Activated CD8-positive, alpha-beta T cell treated with anti-CD3 and anti-CD28 coated beads for 36 hours (primary cell): ENCODE data around the gene NECAB3. TPM values are rescaled to one million over a fixed set of nuclear protein-coding genes. Genes with fewer than 3 reads are reported as not detected.
A peak's percentile ranks its signal among the peaks of the same experiment; 100 is the strongest.

ENCODE experiments used
- ATAC-seq: fragments of 200-7000 bp; cut with Tn5 transposase; one replicate; pipeline ENCODE4 v1.10.0; 2021; ENCODE audit warnings: mild to moderate bottlenecking, moderate library complexity
- CTCF ChIA-PET: fragments of 350-600 bp; sonication (Branson Sonifier 250); formaldehyde crosslinking; loops from one replicate; lab custom pipeline; 2021; ENCODE audit warnings: antibody characterized with exemption; lab: Charles Lee
- POLR2A ChIA-PET: fragments of 350-600 bp; sonication (Branson Sonifier 250); formaldehyde crosslinking; loops from one replicate; lab custom pipeline; 2021; ENCODE audit warnings: antibody characterized with exemption; lab: Charles Lee
- DNase-seq: peaks from one replicate; pipeline ENCODE4 v3.0.0-alpha.2; 2020
- H3K27ac Mint-ChIP-seq: one replicate; pipeline ENCODE4 v1.8.0; 2021; ENCODE audit warnings: mild to moderate bottlenecking, mixed read lengths
- H3K27me3 Mint-ChIP-seq: one replicate; pipeline ENCODE4 v1.8.0; 2021; ENCODE audit warnings: mixed read lengths
- H3K36me3 Mint-ChIP-seq: one replicate; pipeline ENCODE4 v1.8.0; 2021; ENCODE audit warnings: low read depth, mixed read lengths
- H3K4me1 Mint-ChIP-seq: one replicate; pipeline ENCODE4 v1.8.0; 2021; ENCODE audit warnings: low read depth, mixed read lengths
- H3K4me3 Mint-ChIP-seq: one replicate; pipeline ENCODE4 v1.8.0; 2021; ENCODE audit warnings: mild to moderate bottlenecking, moderate library complexity, mixed read lengths
- H3K9me3 Mint-ChIP-seq: one replicate; pipeline ENCODE4 v1.8.0; 2021; ENCODE audit warnings: mixed read lengths
- intact Hi-C: fragments of 100-400 bp; cut with micrococcal nuclease; formaldehyde crosslinking; loops from one replicate; pipeline ENCODE4 v1.10.0; 2022
- total RNA-seq, 2 experiments: library from RNA; stranded (reverse); gene quantifications; one replicate each; pipeline ENCODE4 v1.2.3, GENCODE V29; 2021
- TF ChIP-seq, protein P1 (sequence below): fragments of 200-600 bp; IDR thresholded peaks from one replicate; pipeline ENCODE4 v1.8.0; 2022; ENCODE audit warnings: antibody characterized with exemption, mild to moderate bottlenecking

NECAB3 gene
- total RNA-seq, 2 experiments from 2014 or later = 13.7 to 16.0 TPM

DNA sequence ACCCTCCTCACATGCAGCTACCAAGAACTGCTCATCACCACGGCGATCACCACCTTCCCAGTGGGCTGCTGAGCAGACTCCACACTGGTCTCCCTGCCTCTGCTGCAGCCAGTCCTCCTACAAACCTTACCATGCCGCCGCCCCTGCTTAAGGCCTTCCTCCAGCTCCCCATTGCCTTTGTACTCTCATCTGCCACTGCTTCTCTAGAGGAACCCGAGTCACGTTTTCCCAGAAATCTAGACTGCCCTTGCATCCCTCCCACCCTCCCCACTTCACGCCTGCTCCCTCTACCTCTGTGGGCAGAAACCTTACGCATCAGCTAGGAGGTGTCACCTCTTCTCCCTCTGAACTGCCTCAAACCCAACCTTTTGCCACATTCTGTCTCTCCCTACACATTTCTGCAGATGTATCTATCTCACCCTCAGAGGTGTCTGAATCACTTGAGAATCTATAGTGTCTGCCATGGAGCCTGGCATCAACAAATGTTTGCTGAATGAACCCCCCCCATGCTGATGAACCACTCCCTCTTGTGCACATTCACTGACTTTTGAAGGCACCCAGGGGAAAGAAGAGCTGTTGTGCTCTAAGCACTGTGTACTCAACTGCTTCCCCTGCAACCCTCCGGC, 7.6 kb upstream of the NECAB3 start:
- Mint-ChIP-seq H3K4me3 (peak overlapping the region; percentile 30), H3K27ac (peak overlapping the region; percentile 86), H3K9me3 (no peaks in the 10 kb centered on the region), H3K36me3 (peaks cover 67% of the 10 kb centered on the region), H3K4me1 (peaks cover 74% of the 10 kb centered on the region), H3K27me3 (no peaks in the 10 kb centered on the region)
- TF ChIP-seq, protein P1, sequence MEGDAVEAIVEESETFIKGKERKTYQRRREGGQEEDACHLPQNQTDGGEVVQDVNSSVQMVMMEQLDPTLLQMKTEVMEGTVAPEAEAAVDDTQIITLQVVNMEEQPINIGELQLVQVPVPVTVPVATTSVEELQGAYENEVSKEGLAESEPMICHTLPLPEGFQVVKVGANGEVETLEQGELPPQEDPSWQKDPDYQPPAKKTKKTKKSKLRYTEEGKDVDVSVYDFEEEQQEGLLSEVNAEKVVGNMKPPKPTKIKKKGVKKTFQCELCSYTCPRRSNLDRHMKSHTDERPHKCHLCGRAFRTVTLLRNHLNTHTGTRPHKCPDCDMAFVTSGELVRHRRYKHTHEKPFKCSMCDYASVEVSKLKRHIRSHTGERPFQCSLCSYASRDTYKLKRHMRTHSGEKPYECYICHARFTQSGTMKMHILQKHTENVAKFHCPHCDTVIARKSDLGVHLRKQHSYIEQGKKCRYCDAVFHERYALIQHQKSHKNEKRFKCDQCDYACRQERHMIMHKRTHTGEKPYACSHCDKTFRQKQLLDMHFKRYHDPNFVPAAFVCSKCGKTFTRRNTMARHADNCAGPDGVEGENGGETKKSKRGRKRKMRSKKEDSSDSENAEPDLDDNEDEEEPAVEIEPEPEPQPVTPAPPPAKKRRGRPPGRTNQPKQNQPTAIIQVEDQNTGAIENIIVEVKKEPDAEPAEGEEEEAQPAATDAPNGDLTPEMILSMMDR = no peak
- DNase-seq (peak; percentile 54), ATAC-seq (peak; percentile 7)
- POLR2A ChIA-PET = interaction anchor here (0.9 to 12.5 kb wide), 4 partner anchors 13 to 50 kb away, joined by 3 to 262 read pairs (median 15); partner anchors contain the start of genes ACTL10, C20orf144, NECAB3 and PXMP4
- intact Hi-C loops = no loop called here
- CTCF ChIA-PET = interaction anchor here (0.9 to 7.6 kb wide), 4 partner anchors 11 to 192 kb away, joined by 3 to 71 read pairs (median 4); partner anchors contain the start of genes ACTL10, CBFA2T2 and ZNF341

DNA sequence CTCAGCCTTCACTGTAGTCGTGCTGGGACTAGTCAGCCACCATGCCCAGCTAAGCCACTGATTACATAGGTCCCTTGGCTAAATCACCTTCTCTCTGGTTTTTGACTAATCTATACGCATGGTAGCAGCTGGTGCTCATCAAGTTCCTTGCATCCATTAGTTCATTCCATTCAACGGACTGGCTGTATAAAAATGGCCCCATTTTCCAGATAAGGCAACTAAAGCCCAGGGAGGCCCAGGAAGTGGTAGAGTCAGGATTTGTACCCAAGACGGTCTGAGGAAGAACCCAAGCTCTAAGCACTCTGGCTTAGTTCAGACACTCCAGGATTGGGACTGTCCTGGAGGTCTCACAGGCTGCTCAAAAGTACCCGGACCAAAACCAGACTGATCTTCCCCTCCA, 7.1 kb upstream of the NECAB3 start:
- H3K36me3 Mint-ChIP-seq = peaks cover 72% of the 10 kb centered on the region
- intact Hi-C loops = no loop called here

DNA sequence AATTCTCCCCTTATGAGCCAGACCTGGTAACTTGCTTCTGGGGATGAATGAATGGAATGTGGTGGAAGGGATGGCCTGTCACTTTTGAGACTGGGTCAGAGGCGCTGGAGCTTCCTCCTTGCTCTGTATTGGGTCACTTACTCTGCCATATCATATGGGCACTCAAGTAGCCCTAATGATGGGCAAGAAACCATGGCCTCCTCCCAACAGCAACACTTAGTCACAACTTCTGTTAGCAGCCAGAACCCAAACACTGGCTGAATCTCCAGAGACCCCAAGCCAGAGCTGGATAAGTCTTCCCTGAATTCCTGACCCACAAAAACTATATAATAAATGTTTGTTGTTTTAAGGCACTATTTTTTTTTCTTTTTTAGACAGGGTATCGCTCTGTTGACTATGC, 6.5 kb upstream of the NECAB3 start:
- Mint-ChIP-seq H3K4me3 (no peak overlapping the region), H3K36me3 (peaks cover 73% of the 10 kb centered on the region), H3K27me3 (no peaks in the 10 kb centered on the region), H3K4me1 (peaks cover 70% of the 10 kb centered on the region), H3K27ac (peak overlapping the region; percentile 8), H3K9me3 (no peaks in the 10 kb centered on the region)
- TF ChIP-seq, protein P1 = no peak
- intact Hi-C loops = no loop called here
- CTCF ChIA-PET = interaction anchor here (0.8 to 7.6 kb wide), 4 partner anchors 10 to 27 kb away, joined by 3 to 71 read pairs (median 4); partner anchors contain the start of gene ACTL10
- DNase-seq (no peak), ATAC-seq (no peak)
- POLR2A ChIA-PET = interaction anchor here (0.6 to 12.5 kb wide), 5 partner anchors 12 to 1557 kb away, joined by 3 to 262 read pairs (median 5); partner anchors contain the start of genes ACTL10, C20orf144, NECAB3 and ZNF341

More for the DNA sequence above, 7.1 kb upstream of the NECAB3 start:
- H3K27me3 Mint-ChIP-seq = no peaks in the 10 kb centered on the region
- H3K9me3 Mint-ChIP-seq = no peaks in the 10 kb centered on the region
- ChIA-PET CTCF (interaction anchor here (0.8 to 7.6 kb wide), 4 partner anchors 11 to 51 kb away, joined by 3 to 71 read pairs (median 4); partner anchors contain the start of genes ACTL10 and ZNF341), POLR2A (interaction anchor here (0.6 to 12.5 kb wide), 6 partner anchors 12 to 1557 kb away, joined by 3 to 262 read pairs (median 3); partner anchors contain the start of genes ACTL10, C20orf144, NECAB3 and PXMP4)
- DNase-seq = no peak
- peak overlapping the region; percentile 86 for H3K27ac Mint-ChIP-seq
- TF ChIP-seq, protein P1 = no peak
- peak overlapping the region; percentile 30 for H3K4me3 Mint-ChIP-seq
- ATAC-seq = no peak
- peaks cover 70% of the 10 kb centered on the region for H3K4me1 Mint-ChIP-seq

DNA sequence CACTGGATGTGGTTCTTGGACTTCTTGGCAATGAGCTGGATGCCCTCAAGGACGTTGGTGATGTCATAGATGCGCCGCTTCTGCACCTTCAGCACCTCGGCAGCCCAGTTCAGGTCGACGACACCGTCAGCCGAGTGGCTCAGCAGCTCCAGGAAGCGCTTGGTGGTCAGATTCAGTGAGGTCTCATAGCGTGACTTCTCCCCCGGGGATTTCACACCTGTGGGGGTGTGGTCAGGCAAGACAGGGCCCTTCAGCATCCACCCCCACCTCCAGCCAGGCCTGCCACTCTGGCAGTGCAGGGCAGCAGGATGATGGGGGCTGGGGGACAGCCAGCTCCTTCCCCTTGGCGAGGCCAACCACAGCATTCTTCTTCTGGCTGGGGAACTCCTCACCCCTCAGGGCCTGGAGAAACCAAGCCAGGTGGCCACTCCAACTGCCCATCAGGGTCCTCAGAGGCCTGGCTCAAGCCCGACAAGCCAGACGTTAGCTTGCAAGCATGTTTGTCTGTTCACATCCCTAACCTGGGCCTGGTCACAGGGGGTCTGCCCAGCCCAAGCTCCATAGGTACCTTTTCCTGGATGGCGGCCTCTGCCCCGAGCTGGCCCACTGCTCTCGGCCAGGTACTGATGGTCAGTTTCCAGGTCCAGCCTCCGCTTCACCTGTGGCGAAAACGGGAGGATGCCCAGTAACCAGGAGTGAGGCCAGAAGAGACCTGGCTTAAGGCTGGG, 5.7 kb upstream of the NECAB3 start:
- peaks cover 68% of the 10 kb centered on the region for H3K4me1 Mint-ChIP-seq
- TF ChIP-seq, protein P1 = no peak
- ATAC-seq = peak; percentile 57

More for the DNA sequence above, 5.7 kb upstream of the NECAB3 start:
- ChIA-PET POLR2A (interaction anchor here (0.9 to 12.5 kb wide), 6 partner anchors 9 to 52 kb away, joined by 3 to 262 read pairs (median 4); partner anchors contain the start of genes ACTL10, C20orf144, NECAB3 and ZNF341), CTCF (interaction anchor here (1.2 to 7.6 kb wide), 4 partner anchors 10 to 52 kb away, joined by 3 to 71 read pairs (median 4); partner anchors contain the start of genes ACTL10 and ZNF341)
- Mint-ChIP-seq H3K27me3 (no peaks in the 10 kb centered on the region), H3K4me3 (no peak overlapping the region), H3K9me3 (no peaks in the 10 kb centered on the region), H3K36me3 (peaks cover 66% of the 10 kb centered on the region), H3K27ac (peak overlapping the region; percentile 59)
- intact Hi-C loops = no loop called here
- peak; percentile 73 for DNase-seq
